Measurements from ENCODE around the gene AUTS2. TPM values are rescaled to one million over a fixed set of nuclear protein-coding genes. Genes with fewer than 3 reads are reported as not detected.

AUTS2 gene
- total RNA-seq, 1 experiment from 2014 or later = 42.1 TPM

GRCh38 chr7:69568266-69568665 lies 30.0 kb upstream of the AUTS2 start:
- intact Hi-C loops (cut with micrococcal nuclease; ENCODE audit: unreplicated experiment) = no loop called here
- ChIA-PET POLR2A (ENCODE audit: low non-redundant PET) (no interaction called here), CTCF (no interaction called here)
- BruUV-seq (replicated peaks) = no TSS peak
- no peak overlapping the region for H3K27ac ChIP-seq (ENCODE audit: low read depth, low read length, poor library complexity, severe bottlenecking)
- no peaks in the 10 kb centered on the region for H3K36me3 ChIP-seq (ENCODE audit: insufficient read depth, low read length, poor library complexity, severe bottlenecking)
- no peak for DNase-seq (ENCODE audit: low spot score)
- TF ChIP-seq CTCF (conservative IDR thresholded peaks at IDR 0.05; ENCODE audit: low read depth, low read length) = no peak
- no peak for TF ChIP-seq EZH2 (IDR thresholded peaks at IDR 0.05; ENCODE audit: borderline replicate concordance, low read depth, low read length, poor library complexity, severe bottlenecking)
- H3K4me1 ChIP-seq (ENCODE audit: insufficient read depth, low read length, poor library complexity, severe bottlenecking) = peaks cover 8% of the 10 kb centered on the region
- no peak overlapping the region for H3K4me3 ChIP-seq (ENCODE audit: low read depth, low read length, poor library complexity, severe bottlenecking)
- H3K9me3 ChIP-seq (ENCODE audit: low read depth, low read length, poor library complexity, severe bottlenecking) = no peaks in the 10 kb centered on the region
- no peaks in the 10 kb centered on the region for H3K27me3 ChIP-seq (replicated peaks; ENCODE audit: insufficient read depth, low read depth, low read length, poor library complexity)

- Histone ChIP-seq H3K4me1 (ENCODE audit: insufficient read depth, low read length, poor library complexity, severe bottlenecking) (no peaks in the 10 kb centered on the region), H3K9me3 (ENCODE audit: low read depth, low read length, poor library complexity, severe bottlenecking) (no peaks in the 10 kb centered on the region), H3K27ac (ENCODE audit: low read depth, low read length, poor library complexity, severe bottlenecking) (no peak overlapping the region), H3K27me3 (replicated peaks; ENCODE audit: insufficient read depth, low read depth, low read length, poor library complexity) (no peaks in the 10 kb centered on the region), H3K36me3 (ENCODE audit: insufficient read depth, low read length, poor library complexity, severe bottlenecking) (no peaks in the 10 kb centered on the region), H3K4me3 (ENCODE audit: low read depth, low read length, poor library complexity, severe bottlenecking) (no peak overlapping the region)
- BruUV-seq (replicated peaks) = no TSS peak
- CTCF ChIA-PET = no interaction called here
- TF ChIP-seq CTCF (conservative IDR thresholded peaks at IDR 0.05; ENCODE audit: low read depth, low read length) (no peak), EZH2 (IDR thresholded peaks at IDR 0.05; ENCODE audit: borderline replicate concordance, low read depth, low read length, poor library complexity, severe bottlenecking) (no peak)
- POLR2A ChIA-PET (ENCODE audit: low non-redundant PET) = no interaction called here
- intact Hi-C loops (cut with micrococcal nuclease; ENCODE audit: unreplicated experiment) = no loop called here
- DNase-seq (ENCODE audit: low spot score) = no peak
Observed at GRCh38 chr7:69575651-69576050, 22.6 kb upstream of the AUTS2 start.

- Histone ChIP-seq H3K36me3 (ENCODE audit: insufficient read depth, low read length, poor library complexity, severe bottlenecking) (no peaks in the 10 kb centered on the region), H3K9me3 (ENCODE audit: low read depth, low read length, poor library complexity, severe bottlenecking) (no peaks in the 10 kb centered on the region), H3K27ac (ENCODE audit: low read depth, low read length, poor library complexity, severe bottlenecking) (no peak overlapping the region), H3K27me3 (replicated peaks; ENCODE audit: insufficient read depth, low read depth, low read length, poor library complexity) (no peaks in the 10 kb centered on the region), H3K4me1 (ENCODE audit: insufficient read depth, low read length, poor library complexity, severe bottlenecking) (no peaks in the 10 kb centered on the region), H3K4me3 (ENCODE audit: low read depth, low read length, poor library complexity, severe bottlenecking) (no peak overlapping the region)
- no peak for TF ChIP-seq CTCF (conservative IDR thresholded peaks at IDR 0.05; ENCODE audit: low read depth, low read length)
- TF ChIP-seq EZH2 (IDR thresholded peaks at IDR 0.05; ENCODE audit: borderline replicate concordance, low read depth, low read length, poor library complexity, severe bottlenecking) = no peak
- ChIA-PET CTCF (no interaction called here), POLR2A (ENCODE audit: low non-redundant PET) (no interaction called here)
- intact Hi-C loops (cut with micrococcal nuclease; ENCODE audit: unreplicated experiment) = no loop called here
- DNase-seq (ENCODE audit: low spot score) = no peak
- BruUV-seq (replicated peaks) = no TSS peak
Observed at GRCh38 chr7:69577221-69577620, 21.1 kb upstream of the AUTS2 start.

All from A673 (cell line).